T-cell (primary cell): ENCODE measurements around the gene TTC9C. TPM values are rescaled to one million over a fixed set of nuclear protein-coding genes. Genes with fewer than 3 reads are reported as not detected.

Source experiments
- ATAC-seq, 4 experiments: fragments of 200-7000 bp in 3 of 4; fragments of 150-1000 bp in 1 of 4; cut with Tn5 transposase; replicated peaks in 1 of 4; 1 replicate in 3 of 4; 2 replicates in 1 of 4; pipeline ENCODE4 v1.10.0; 2021; ENCODE audit warnings: moderate library complexity in 3 of 4, mild to moderate bottlenecking in 2 of 4, moderate number of reproducible peaks in 1 of 4
- CTCF ChIA-PET, 2 donors: fragments of 300-600 bp; sonication (Branson Sonifier 250); formaldehyde crosslinking; loops; one replicate each; lab custom pipeline; 2022; ENCODE audit warnings: antibody characterized with exemption in 2 of 2; lab: Charles Lee
- POLR2A ChIA-PET, 2 donors: fragments of 300-600 bp; sonication (Branson Sonifier 250); formaldehyde crosslinking; loops; one replicate each; lab custom pipeline; 2022; ENCODE audit warnings: antibody characterized with exemption in 2 of 2; lab: Charles Lee
- DNase-seq, 35 experiments: peaks; one replicate each; pipeline versions ENCODE4 v3.0.0 to v3.0.0-alpha.2; 2013 to 2023
- H3K27ac ChIP-seq: one replicate; pipeline ENCODE4 v1.5.1; 2013; ENCODE audit warnings: low read length
- H3K27me3 ChIP-seq, 2 experiments: replicated peaks in 1 of 2; 1 replicate in 1 of 2; 2 replicates in 1 of 2; pipeline versions ENCODE4 v1.6.1 to v1.7.0; 2013; ENCODE audit warnings: low read length in 1 of 2, mixed read lengths in 1 of 2; ENCODE audit not compliant: control insufficient read depth in 2 of 2, insufficient read depth in 2 of 2; ENCODE audit errors: extremely low read depth in 1 of 2
- H3K36me3 ChIP-seq, 2 donors: 1 replicate in 1 of 2; 2 replicates in 1 of 2; pipeline versions ENCODE4 v1.6.1 to v1.7.0; 2013; ENCODE audit warnings: low read length in 1 of 2; ENCODE audit not compliant: control insufficient read depth in 2 of 2, insufficient read depth in 1 of 2; ENCODE audit errors: extremely low read depth in 1 of 2
- H3K4me1 ChIP-seq, 2 experiments: 1 replicate in 1 of 2; 2 replicates in 1 of 2; pipeline versions ENCODE4 v1.6.1 to v1.7.0; 2013; ENCODE audit warnings: low read length in 2 of 2, mixed read lengths in 1 of 2; ENCODE audit not compliant: insufficient read depth in 2 of 2, control insufficient read depth in 1 of 2; ENCODE audit errors: extremely low read depth in 1 of 2
- H3K4me3 ChIP-seq, 2 donors: 1 replicate in 1 of 2; 2 replicates in 1 of 2; pipeline versions ENCODE4 v1.5.1 to v1.7.0; 2013; ENCODE audit warnings: mild to moderate bottlenecking in 2 of 2, low read length in 1 of 2, moderate library complexity in 1 of 2; ENCODE audit not compliant: control insufficient read depth in 1 of 2; ENCODE audit errors: extremely low read depth in 1 of 2
- H3K9me3 ChIP-seq: 2 replicates; pipeline ENCODE4 v1.7.0; 2013
- H3K27ac Mint-ChIP-seq, 2 donors: one replicate each; pipeline ENCODE4 v1.8.0; 2020 to 2021; ENCODE audit warnings: mild to moderate bottlenecking in 2 of 2, mixed read lengths in 2 of 2
- H3K27me3 Mint-ChIP-seq, 2 donors: one replicate each; pipeline ENCODE4 v1.8.0; 2021 to 2022; ENCODE audit warnings: mixed read lengths in 2 of 2
- H3K36me3 Mint-ChIP-seq: one replicate; pipeline ENCODE4 v1.8.0; 2021; ENCODE audit warnings: mixed read lengths
- H3K4me1 Mint-ChIP-seq, 3 donors: one replicate each; pipeline ENCODE4 v1.8.0; 2020 to 2022; ENCODE audit warnings: mixed read lengths in 3 of 3, mild to moderate bottlenecking in 1 of 3
- H3K4me3 Mint-ChIP-seq, 3 donors: one replicate each; pipeline ENCODE4 v1.8.0; 2020 to 2022; ENCODE audit warnings: mild to moderate bottlenecking in 3 of 3, mixed read lengths in 3 of 3, moderate library complexity in 3 of 3
- H3K9me3 Mint-ChIP-seq, 3 donors: one replicate each; pipeline ENCODE4 v1.8.0; 2020 to 2022; ENCODE audit warnings: mixed read lengths in 3 of 3
- WGBS: methylation state at CpG from one replicate; pipeline ENCODE4 v1.1.5; 2013; ENCODE audit warnings: missing lambda C conversion rate; ENCODE audit not compliant: insufficient coverage; 5-methylcytosine and 5-hydroxymethylcytosine counted together
- total RNA-seq, 35 experiments: library from RNA in 6 of 35; stranded (reverse) in 6 of 35; fragments of 120-200 nt in 1 of 35; gene quantifications; one replicate each; pipeline versions ENCODE4 v1.2.1 to v1.2.4 and lab custom pipeline; 2013 to 2026

TTC9C gene
- total RNA-seq, 5 donors from 2014 or later (not counting 1 experiment from before 2014, with no cell fraction given): 15.4 to 54.5 (median 44.6) TPM

GRCh38 chr11:62712861-62713260 is 15.4 kb upstream of the TTC9C start:
- Mint-ChIP-seq H3K9me3 (no peaks in the 10 kb centered on the region), H3K4me3 (peak overlapping the region in 1 of 3 donors; percentile 31), H3K36me3 (peaks cover 45% of the 10 kb centered on the region), H3K27me3 (no peaks in the 10 kb centered on the region), H3K4me1 (peaks cover 58 to 69% (median 60%) of the 10 kb centered on the region in 3 donors), H3K27ac (peak overlapping the region; percentile 84 to 89)
- ChIA-PET CTCF (interaction anchor here in 1 of 2 donors (1.0 kb wide), 1 partner anchor 12 kb away, joined by 4 read pairs; no protein-coding TSS in a partner anchor), POLR2A (no interaction called here)
- peaks cover 12 to 68% of the 10 kb centered on the region in 2 donors for H3K36me3 ChIP-seq
- peaks cover 11 to 24% of the 10 kb centered on the region in 2 experiments for H3K4me1 ChIP-seq
- ATAC-seq: no peak
- H3K27me3 ChIP-seq: no peaks in the 10 kb centered on the region
- 60% methylated on average over 1 of the region's 3 CpGs for WGBS
- H3K27ac ChIP-seq: peak overlapping the region; percentile 18
- no peaks in the 10 kb centered on the region for H3K9me3 ChIP-seq
- no peak for DNase-seq
- no peak overlapping the region for H3K4me3 ChIP-seq

- peak overlapping the region; percentile 84 to 89 for H3K27ac Mint-ChIP-seq
- peak overlapping the region; percentile 18 for H3K27ac ChIP-seq
- no peaks in the 10 kb centered on the region for H3K9me3 ChIP-seq
- DNase-seq (no peak), ATAC-seq (no peak)
- ChIA-PET CTCF (interaction anchor here in 1 of 2 donors (0.6 kb wide), 2 partner anchors 105 to 113 kb away, joined by 3 to 4 read pairs; no protein-coding TSS in a partner anchor), POLR2A (interaction anchor here in 1 of 2 donors (0.6 kb wide), 1 partner anchor 160 kb away, joined by 10 read pairs; no protein-coding TSS in a partner anchor)
- peaks cover 50% of the 10 kb centered on the region for H3K36me3 Mint-ChIP-seq
- peaks cover 8 to 19% of the 10 kb centered on the region in 2 experiments for H3K4me1 ChIP-seq
- no peaks in the 10 kb centered on the region for H3K9me3 Mint-ChIP-seq
- H3K4me1 Mint-ChIP-seq: peaks cover 57 to 68% (median 58%) of the 10 kb centered on the region in 3 donors
- no CpG with 5 or more reads among the region's 2 CpGs for WGBS
- no peaks in the 10 kb centered on the region for H3K27me3 ChIP-seq
- H3K27me3 Mint-ChIP-seq: no peaks in the 10 kb centered on the region
- H3K36me3 ChIP-seq: peaks cover 12 to 73% of the 10 kb centered on the region in 2 donors
- no peak overlapping the region for H3K4me3 Mint-ChIP-seq
- no peak overlapping the region for H3K4me3 ChIP-seq
Observed at GRCh38 chr11:62713343-62713742, 14.9 kb upstream of the TTC9C start.

DNA sequence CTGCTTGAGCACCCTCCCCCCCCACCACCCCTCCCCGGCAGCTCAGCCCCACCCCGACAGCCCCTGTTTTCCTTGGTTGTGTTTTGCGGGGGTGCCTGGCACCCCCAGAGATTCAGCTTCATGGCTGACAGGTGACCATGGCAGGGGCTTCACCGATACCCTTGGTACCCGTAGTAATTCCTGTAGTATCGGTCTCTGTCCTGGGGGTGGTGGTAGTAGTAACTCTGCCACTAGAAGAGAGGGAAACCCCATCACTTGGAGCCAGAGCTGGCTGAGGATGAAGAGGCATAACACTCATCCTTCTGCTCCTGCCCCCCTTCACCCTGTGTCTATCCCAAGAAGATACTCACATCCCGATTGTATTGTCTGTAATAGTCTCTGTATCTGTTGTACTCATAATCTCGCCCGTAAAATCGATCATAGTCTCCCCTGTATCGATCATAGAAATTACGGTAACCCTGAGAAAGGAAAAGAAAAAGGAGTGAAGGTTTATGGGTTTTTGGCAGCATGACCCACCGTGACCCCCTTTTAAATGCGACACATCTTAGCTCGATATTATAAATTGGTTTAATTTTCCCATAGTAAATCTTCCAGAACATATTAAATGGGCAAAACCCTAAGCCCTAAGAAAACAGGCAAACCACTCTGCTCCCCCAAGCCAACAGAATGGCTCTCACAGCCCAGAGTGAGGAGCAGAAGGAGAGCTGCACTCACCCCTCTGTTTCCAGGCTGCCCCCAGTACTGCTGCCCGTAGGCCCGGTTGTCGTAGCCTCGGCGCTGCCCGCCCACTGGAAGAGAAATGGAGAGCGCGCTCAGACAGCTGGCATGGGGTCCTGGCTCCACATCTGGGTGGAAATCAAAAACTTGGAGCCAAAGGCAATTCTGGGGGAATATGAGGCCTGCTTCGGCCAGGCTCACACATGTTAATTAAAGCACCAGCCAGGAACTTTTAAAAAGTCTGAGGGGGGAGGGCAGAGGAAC is 12.8 kb upstream of the TTC9C start:
- Mint-ChIP-seq H3K27ac (peak overlapping the region; percentile 5 to 34), H3K4me1 (peaks cover 37 to 57% (median 49%) of the 10 kb centered on the region in 3 donors), H3K9me3 (no peaks in the 10 kb centered on the region), H3K27me3 (no peaks in the 10 kb centered on the region), H3K4me3 (no peak overlapping the region), H3K36me3 (peaks cover 57% of the 10 kb centered on the region)
- Histone ChIP-seq H3K27ac (no peak overlapping the region), H3K27me3 (no peaks in the 10 kb centered on the region), H3K9me3 (no peaks in the 10 kb centered on the region), H3K4me3 (no peak overlapping the region), H3K36me3 (peaks cover 12 to 92% of the 10 kb centered on the region in 2 donors), H3K4me1 (peaks cover 0 to 3% of the 10 kb centered on the region in 2 experiments)
- 97% methylated on average over 15 of the region's 24 CpGs for WGBS
- ChIA-PET CTCF (interaction anchor here (0.6 to 0.7 kb wide), 2 partner anchors 19 to 1590 kb away, joined by 4 read pairs; partner anchors contain the start of gene ESRRA (in 1 of the 2)), POLR2A (interaction anchor here (0.9 to 1.0 kb wide), 2 partner anchors 22 to 126 kb away, joined by 3 to 5 read pairs; no protein-coding TSS in a partner anchor)
- DNase-seq: no peak
- ATAC-seq: no peak

DNA sequence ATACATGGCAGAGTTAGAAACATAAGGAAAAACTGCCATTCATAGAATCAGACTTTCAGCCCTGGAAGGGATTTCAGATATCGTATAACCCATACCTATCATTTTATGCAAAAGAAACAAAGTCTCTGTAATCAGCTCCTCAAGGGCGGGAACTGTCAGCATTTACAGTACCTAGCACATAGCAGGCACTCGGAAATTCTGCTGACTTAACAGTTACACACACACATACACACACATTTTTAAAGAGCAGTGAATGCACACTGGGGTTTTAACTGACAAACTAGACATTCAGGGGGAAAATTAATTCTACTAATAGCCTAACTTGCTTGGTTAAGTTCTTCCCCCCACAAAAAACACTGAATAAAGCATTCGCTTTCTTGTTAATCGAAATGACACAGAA is 12.1 kb upstream of the TTC9C start:
- DNase-seq: no peak
- H3K9me3 Mint-ChIP-seq: no peaks in the 10 kb centered on the region
- 40% methylated on average over 1 of the region's 5 CpGs for WGBS
- CTCF ChIA-PET: interaction anchor here in 1 of 2 donors (0.7 kb wide), 1 partner anchor 1589 kb away, joined by 4 read pairs; the partner anchor contains the start of gene ESRRA
- no peak overlapping the region for H3K27ac ChIP-seq
- H3K9me3 ChIP-seq: no peaks in the 10 kb centered on the region
- peaks cover 36 to 58% (median 53%) of the 10 kb centered on the region in 3 donors for H3K4me1 Mint-ChIP-seq
- no peak overlapping the region for H3K4me3 ChIP-seq
- no peak overlapping the region for H3K4me3 Mint-ChIP-seq
- H3K27me3 Mint-ChIP-seq: no peaks in the 10 kb centered on the region
- peaks cover 12 to 95% of the 10 kb centered on the region in 2 donors for H3K36me3 ChIP-seq
- H3K27ac Mint-ChIP-seq: peak overlapping the region; percentile 58 to 59
- H3K27me3 ChIP-seq: no peaks in the 10 kb centered on the region
- peaks cover 0 to 2% of the 10 kb centered on the region in 2 experiments for H3K4me1 ChIP-seq
- ATAC-seq: no peak
- POLR2A ChIA-PET: interaction anchor here in 1 of 2 donors (1.0 kb wide), 1 partner anchor 23 kb away, joined by 5 read pairs; no protein-coding TSS in a partner anchor
- peaks cover 57% of the 10 kb centered on the region for H3K36me3 Mint-ChIP-seq

- Mint-ChIP-seq H3K4me3 (no peak overlapping the region), H3K27me3 (no peaks in the 10 kb centered on the region), H3K36me3 (peaks cover 63% of the 10 kb centered on the region), H3K27ac (no peak overlapping the region), H3K4me1 (peaks cover 36 to 64% (median 58%) of the 10 kb centered on the region in 3 donors), H3K9me3 (no peaks in the 10 kb centered on the region)
- Histone ChIP-seq H3K27me3 (no peaks in the 10 kb centered on the region), H3K4me3 (no peak overlapping the region), H3K27ac (no peak overlapping the region), H3K4me1 (peaks cover 0 to 2% of the 10 kb centered on the region in 2 experiments), H3K9me3 (no peaks in the 10 kb centered on the region), H3K36me3 (peaks cover 12 to 96% of the 10 kb centered on the region in 2 donors)
- DNase-seq (no peak), ATAC-seq (no peak)
- ChIA-PET POLR2A (interaction anchor here in 1 of 2 donors (1.0 kb wide), 1 partner anchor 23 kb away, joined by 5 read pairs; no protein-coding TSS in a partner anchor), CTCF (no interaction called here)
- whole genome bisulfite sequencing: 98% methylated on average over 10 of the region's 11 CpGs
Observed at GRCh38 chr11:62716816-62717215, 11.5 kb upstream of the TTC9C start.
